HG02885 (cell line): Measurements from ENCODE around the gene TMTC1.
A peak's percentile ranks its signal among the peaks of the same experiment; 100 is the strongest.

Source experiments
- ATAC-seq: cut with Tn5 transposase; IDR thresholded peaks from one replicate; pipeline ENCODE4 v1.9.1; 2021; ENCODE audit warnings: mild to moderate bottlenecking; ENCODE audit not compliant: unreplicated experiment, poor library complexity

TMTC1 gene

DNA sequence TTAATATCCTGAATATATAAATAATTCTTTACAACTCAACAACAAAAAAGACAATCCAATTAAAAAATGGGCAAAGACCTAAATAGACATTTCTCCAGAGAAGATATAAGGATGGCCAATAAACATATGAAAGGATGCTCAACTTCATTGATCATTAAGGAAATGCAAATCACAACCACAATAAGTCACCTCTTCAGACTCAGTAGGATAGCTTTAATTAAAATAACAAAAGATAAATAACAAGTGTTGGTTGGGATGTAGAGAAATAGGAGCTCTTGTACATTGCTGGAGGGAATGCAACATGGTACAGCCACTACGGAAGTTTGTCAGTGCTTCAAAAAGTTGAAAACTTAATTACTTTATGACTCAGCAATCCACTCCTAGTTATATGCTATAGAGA lies 156.5 kb downstream of the TMTC1 start:
- no peak for ATAC-seq

DNA sequence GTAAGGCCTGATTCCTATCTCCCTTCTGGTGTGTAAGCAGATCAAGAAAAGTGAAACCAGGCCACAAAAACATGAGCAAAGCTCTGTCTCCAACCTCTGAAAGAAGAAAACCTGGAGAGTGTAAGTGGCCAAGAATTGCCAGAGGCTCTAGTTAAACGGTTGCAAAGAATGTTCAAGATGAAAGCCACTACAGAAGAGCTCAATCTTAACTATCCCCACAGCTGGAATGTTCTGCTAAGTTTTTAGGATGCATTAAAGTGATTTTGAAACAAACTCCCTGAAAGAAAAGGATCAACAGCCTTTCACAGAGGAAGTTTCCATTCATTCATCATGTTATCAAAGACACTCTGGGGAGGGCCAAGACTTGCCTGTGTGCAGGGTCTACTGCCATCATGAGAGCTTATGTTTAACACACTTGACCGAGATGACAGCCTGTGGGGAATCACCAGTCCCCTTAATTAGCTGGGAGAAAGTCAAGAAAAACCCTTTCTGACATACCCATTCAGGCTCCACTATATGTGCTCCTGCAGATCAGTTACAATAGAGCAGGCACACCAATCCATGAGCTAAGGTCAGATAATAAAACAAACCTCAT lies 158.3 kb downstream of the TMTC1 start:
- no peak for ATAC-seq

DNA sequence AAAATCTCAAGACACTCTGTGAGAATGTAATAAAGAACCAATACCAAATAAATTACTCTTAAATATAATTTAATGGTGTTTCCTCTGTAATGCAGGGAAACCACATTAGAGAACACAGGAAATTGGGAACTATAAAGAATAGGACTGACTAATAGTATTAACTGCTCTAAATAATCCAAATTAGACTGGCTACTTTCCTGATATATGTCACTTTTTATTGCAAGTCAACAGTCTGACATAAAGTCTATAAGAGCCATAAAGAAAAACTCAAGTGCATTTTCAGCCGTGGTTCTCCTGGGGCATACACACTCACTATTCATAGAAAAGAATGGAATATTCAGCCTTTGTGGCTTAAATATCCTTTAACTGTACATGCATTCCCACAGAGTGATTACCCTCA lies 161.5 kb downstream of the TMTC1 start:
- ATAC-seq = no peak

DNA sequence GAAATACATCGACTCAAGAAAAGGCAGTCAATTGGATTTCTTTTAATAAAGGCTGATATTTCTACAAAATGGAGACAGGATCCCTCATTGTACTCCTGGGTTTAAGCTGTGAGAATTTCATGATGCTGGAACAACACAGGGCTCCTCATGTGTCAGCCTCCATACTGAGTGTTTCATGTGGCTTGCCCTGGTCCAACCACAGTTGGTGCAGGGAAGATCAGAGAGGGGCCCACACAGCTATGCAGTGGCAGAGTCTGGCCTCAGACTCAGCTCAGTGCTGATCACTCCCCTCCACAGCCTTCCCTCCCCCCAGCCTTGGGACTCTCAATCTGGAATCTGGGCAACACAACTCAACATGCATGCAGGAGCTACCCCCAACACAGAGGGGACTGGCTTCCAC lies 163.7 kb downstream of the TMTC1 start:
- ATAC-seq = no peak

DNA sequence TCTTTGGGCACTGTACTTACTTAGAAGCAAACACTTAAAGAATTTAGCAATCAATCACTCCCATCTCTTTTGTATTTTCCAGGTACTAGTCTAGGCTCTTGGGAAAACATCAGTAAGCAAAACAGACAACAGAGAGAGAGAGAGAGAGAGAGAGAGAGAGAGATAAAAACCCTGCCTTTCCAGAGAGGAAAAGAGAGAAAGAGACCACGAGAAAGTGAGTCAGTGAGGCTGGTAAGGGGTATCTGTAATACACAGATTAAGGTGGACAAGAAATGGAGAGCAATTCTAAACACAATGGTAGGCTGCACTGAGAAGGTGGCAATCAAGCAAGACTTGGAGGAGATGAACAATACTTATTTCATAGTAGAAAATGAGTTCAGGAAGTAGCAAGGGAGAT lies 166.3 kb downstream of the TMTC1 start:
- ATAC-seq = no peak

DNA sequence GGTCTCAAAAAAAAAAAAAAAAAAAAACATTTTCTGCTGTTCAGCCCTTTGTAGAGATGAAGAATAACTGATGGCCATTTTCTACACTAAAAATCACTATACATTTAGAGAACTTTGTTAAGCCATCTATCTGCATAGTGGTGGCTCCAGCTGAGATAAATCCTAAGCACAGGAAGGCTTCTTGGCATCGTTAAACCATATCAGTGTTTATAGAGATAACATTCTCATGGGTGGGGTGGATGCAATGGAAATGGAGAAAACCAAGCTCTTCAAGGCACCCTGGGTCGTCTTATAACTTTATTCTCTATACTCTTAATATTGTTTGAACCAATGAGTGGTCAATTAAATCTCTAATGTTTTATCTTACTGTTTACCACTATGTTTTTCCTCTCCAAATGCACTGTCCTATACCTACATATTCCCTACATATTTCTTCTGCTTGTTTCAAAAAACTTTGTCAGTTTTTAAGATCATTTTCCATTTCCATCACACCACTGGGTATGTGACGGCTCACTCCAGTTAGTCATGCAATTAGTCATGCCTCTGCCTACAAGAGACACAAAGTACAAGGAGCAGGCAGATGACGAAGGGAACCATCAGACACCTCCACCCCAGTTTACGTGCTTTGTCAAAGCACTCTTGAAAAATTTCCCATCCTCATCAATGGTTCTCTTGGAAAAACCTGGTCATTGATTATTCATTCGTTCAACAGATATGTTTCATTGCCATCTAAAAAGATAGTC lies 166.9 kb downstream of the TMTC1 start:
- ATAC-seq = no peak

DNA sequence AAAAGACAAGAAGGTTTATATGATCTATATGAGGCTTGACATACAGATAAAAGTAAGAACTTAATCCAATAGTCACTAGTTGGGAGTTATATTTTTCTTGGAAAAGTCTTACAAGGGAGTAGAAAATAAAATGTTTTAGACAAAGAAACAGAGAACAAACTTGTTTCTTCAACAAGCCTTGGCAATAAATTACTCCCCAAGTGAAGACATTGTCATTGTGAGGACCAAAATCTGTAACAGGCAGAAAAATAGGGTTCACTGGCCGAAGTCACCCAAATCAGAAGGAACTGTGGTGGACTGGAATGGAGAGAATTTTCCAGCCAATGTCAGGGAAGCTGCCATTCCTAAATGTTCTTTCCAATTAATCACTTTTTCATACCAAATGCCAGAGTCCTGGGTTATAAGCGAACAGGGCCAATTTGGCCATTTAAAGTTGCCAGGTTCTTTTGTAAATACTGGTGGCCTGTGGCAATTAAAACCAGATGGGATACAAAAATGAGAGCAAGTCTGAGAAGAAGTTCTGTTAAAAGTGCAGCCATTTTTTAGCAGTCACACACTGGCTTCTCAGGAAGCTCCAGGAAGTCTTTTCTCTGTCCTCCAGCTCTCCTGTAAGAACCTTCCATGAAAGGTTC lies 168.9 kb downstream of the TMTC1 start:
- no peak for ATAC-seq

DNA sequence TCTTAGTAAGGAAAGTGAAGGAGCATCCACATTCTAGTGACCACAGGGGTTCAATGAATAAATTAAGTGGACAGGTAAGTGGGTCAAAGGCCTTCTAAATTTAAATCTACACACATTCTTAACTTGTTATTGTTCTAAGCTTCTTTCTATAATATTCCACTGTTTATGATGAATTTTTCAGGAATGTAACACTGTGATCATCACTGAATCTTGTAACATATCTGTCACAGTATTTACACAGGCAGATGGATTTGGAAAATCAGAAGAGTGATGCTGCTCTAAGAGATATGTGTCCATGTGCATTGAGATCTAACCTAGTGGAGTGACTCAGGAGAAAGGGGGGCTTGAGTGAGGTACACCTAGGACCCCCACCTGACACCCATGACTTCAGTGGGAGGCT lies 170.8 kb downstream of the TMTC1 start:
- ATAC-seq = no peak

DNA sequence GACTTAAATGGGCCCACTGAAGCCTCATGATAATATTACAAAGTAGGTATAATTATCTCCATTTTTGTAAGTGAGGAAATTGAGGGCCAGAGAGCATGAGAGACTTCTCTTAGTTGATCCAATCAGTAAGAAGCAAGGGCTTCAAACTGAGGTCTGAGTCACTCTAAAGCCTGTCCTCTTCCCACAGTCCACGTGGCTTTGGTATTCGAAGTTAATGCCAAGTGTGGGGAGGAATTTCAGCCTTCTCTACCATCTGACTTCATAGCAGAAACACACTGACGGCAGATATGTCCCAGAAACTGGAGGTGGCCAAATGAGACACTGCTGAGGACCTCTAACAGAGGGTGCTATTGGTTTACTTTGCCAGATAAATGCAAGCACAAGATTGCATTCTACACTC lies 171.8 kb downstream of the TMTC1 start:
- no peak for ATAC-seq

DNA sequence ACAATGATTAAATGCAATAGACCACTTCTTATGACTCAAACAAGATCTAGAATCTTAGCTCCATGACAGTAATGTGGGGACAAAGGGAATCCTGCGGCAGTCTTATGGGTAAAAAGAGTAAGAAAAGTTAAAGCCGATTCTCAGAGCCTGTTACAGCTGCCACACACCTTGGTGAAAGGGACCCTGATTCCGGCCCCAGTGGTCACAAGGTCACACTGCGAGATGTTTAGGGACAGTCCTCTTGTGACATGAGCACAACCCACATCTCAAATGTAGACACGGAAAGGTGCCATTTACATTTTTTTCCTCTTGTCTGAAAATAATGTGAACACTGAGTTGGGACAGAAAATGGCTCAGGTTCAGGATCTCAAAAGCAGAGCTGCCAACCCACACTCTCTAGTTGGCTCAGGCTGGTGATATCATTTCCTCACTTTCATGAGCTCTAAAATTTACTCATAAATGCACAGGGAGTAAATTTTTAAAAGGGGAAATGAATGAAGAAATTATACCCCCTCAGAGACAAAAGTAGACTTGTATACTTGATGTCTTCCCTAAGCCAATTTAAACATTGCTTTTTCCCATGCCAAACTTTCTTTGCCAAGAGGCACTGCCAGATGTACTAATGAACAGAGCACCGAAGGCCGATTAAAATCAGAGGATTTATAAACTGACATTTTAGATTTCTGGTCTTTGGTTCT lies 173.1 kb downstream of the TMTC1 start:
- ATAC-seq = no peak

DNA sequence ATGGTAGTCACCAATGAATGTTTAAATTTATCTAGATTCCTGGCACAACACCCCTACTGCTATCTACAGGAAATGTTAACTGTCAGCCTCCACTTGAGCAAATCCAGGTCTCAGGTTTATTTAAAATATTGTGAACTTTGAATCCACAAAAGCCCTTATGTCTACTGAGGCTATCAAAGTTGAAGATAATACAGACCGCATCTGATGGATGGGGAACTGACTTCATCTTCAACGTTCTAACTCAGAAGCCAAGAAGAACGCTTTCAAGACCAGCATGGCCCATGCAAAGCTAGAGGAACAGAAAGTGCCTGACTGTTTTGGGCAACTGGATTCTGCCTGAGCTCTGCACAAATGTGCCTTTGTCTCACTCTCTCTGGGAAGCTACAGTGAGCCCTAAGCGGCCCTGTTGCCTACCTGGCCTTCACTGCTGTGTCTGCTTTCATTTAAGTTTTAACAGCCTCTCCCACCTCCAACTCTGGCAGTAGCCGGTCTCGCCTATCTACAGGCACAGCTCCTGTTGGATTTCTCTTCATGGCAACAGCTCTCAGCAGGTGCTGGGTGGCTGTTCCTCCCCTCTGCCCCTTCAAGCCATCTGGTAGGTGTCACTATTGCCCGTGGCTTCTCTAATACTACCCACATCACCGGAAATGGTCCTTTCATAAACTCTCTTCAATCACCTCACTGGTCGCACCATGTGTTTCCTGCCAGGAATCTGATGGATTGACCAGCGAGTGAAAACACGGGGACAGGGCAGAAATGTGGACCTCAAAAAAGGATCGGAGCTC lies 174.1 kb downstream of the TMTC1 start:
- no peak for ATAC-seq

DNA sequence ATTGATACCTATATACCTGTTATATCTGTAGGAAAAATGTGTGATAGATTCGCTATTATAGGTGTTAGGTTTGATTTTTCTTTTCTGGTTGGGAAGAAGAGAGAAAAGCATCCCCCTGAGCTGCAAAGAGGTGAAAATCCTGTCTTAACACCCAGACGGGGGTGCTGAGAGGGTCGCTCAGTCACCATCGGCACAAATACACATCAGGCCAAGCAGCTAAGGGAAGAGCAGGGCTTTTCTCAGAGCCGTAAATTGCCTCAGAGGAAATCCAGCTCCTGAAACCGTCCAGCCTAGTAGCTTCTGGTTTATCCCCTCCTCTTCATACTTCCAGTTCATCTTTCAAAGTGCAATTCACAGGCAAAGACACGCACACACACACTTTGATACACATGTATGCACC lies 175.2 kb downstream of the TMTC1 start:
- ATAC-seq = no peak

DNA sequence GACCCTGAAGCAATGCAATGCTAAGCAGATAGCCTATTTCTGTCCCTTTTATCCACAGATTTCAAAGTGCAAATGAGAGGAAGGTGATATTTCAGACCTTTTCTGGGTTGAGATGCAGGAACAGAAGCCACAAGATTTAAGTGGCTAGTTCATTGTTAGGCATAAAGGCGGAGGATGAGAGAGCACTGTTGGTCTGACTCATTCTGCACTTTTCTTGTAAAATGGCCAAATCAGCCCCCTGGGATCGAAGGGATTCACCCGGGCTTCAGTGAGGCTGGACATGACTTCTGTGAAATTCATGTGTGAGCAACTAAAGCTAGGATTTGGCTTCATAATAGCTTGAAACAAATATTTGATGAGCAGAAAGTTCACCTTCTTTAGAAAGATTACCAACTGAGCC lies 184.4 kb downstream of the TMTC1 start:
- no peak for ATAC-seq

DNA sequence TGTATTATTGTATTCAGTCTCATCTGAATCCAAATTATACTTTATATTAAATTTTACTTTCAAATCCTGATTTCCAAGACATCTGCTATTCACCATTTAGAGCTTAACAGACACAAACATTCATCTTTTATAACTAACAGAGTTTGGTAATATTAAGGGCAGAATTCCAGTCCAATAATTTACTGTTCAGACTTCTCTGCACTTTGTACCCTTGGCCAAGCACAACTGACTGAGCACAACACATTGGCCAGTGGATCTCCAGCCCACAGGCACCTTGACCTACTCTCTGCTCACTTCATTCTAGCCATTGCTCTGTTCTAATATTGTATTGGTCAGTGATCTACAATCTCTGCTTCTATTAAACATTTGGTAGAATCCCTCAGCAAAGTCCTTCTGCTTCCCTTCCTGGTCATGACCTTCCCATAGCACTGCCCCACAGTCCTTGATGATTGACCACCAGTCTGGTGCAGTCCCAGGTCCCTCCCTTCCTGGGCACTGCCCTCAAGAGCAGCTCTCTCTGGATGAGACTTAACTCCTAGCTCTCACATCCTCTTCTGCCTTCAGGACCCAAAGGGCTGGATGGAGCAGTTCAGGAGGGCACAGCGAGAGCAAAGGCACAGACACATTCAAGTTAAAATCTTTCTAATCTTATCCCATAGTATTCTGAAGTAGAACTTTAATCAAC lies 188.5 kb downstream of the TMTC1 start:
- no peak for ATAC-seq

DNA sequence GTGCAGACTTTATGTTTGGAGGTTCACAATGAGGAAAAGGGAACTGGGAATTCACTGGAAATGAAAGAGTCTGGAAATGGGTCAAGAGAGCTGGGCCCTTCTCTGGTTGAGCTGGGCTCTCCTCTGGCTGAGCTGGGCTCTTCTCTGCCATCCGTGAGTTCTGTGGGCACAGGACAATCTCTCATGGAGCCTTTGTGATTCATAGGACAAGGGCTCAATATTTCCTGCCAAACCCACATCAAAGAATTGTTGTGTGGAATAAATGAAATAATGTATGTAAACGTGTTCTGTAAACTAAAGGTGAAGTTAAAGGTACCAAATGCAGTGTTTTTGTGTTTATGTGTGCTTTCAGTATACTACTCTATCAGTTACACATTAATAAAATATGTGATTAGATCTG lies 190.7 kb downstream of the TMTC1 start:
- ATAC-seq = no peak

DNA sequence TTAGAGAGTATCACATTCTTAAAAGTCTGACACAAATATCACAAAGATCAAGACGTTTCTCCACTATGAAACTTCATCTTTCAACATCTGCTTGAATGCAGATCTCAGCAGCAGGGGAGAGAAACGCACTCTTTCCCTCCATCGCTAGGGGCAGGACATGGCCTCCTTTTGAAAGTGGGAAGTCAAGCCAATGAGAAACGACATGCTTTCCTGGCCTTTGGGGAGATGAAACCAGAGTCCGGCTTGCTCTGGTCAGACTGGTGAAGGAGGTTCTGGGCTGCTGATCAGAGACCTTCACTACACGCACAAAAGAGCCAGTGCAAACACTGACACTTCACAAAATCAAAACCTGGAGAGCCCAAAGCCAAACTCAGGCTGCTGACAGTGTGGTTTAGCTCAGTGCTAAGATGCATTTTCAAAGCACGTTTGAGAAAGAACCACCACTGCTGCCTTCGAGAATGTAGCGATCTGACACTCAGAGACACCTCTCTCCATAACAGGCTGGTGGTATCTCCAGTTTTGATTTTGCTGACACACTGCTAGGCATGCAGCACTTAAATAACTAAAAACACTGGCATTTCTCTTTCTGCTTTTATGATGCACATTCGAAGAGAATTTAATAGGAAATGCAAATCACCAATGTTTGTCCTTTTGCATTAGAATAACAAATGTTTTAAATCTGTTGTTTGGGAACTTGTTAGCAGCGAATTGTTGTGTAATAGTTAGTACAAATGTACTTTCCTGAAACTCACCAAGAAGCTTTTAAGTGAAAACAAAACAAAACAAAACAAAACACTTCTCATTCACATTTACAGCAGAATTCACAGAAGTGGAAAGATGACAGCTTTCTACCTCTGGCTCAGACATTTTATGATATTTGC lies 192.4 kb downstream of the TMTC1 start:
- ATAC-seq = peak; percentile 81

DNA sequence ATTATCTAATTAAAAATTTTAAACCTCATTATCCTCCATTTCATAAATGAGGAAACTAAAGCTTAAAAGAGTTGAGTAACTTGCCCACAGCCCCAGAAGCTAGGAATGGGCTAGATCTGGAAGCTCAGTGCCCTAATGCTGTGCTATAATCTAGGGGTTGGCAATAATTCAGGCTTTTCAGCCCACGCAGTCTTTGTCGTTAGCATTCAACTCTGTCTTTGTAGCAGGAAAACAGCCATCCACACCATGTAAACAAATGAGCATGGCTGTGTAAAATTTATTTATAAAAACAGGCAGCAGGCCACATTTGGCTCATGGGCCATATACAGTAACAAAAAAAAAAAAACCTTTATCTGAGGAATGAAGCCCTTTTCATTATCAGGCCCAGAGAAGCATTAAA lies 193.9 kb downstream of the TMTC1 start:
- ATAC-seq = no peak

DNA sequence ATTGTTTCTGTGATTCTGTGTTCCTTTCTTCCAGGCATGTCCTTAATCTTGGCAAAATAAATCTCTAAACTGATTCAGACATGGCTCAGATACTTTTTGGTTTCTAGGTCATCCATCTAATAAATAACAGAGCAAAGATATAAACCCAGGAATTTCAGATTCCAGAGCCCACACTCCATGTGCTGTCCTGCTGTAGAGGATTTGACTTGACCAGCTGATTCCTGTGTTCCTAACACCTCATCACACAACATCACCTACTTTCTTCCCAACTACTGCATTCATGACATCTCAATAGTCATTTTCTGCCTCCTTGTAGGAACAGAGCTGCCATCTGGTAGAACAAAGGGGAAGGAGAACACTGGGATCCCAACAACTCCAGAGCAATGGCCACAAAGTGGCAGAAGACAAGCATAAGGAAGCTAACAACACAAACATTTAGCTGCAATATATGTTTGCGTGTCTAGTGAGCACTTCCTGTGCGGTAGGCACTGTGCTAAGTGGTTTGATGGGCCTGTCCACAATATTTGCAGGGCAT lies 194.4 kb downstream of the TMTC1 start:
- no peak for ATAC-seq
